Hematopoietic multipotent progenitor cell treated with erythropoietin and hydrocortisone succinate and interleukin-3 and kit ligand, for 4 days (in vitro differentiated cells): ENCODE data around the gene EXOC6B.
A peak's percentile ranks its signal among the peaks of the same experiment; 100 is the strongest.

Experiments used
- DNase-seq: peaks from one replicate; pipeline ENCODE4 v3.0.0-alpha.2; 2015

Gene EXOC6B

DNA sequence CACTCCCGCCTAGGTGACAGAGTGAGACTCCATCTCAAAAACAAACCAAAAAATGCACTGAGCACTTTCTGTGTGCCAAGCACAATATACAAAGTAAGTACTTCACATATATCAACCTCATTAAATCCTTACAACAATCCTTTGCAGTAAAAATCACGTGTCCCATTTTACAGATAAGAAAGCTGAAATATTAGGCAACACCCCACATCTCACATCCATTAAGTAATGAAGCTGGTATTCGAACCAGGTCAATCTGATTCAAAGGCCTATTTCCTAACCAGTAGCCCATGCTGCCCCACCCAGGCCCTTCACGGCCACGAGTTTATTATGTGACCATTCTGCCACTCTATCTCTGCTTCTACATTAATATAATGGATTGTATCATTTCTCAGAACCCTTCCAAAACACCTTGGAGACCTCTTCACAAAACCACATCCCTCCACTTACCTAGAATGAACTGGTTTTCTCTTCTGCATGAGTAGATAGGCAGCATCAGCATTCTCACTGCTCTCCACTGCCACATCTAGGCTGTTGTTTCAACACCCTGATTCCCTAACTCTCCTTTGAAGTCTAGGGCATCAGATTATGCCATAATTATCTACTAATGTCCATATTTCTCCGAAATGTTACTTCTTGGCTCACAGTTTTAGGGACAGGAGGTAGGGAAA lies 3.1 kb upstream of the EXOC6B start:
- no peak for DNase-seq

DNA sequence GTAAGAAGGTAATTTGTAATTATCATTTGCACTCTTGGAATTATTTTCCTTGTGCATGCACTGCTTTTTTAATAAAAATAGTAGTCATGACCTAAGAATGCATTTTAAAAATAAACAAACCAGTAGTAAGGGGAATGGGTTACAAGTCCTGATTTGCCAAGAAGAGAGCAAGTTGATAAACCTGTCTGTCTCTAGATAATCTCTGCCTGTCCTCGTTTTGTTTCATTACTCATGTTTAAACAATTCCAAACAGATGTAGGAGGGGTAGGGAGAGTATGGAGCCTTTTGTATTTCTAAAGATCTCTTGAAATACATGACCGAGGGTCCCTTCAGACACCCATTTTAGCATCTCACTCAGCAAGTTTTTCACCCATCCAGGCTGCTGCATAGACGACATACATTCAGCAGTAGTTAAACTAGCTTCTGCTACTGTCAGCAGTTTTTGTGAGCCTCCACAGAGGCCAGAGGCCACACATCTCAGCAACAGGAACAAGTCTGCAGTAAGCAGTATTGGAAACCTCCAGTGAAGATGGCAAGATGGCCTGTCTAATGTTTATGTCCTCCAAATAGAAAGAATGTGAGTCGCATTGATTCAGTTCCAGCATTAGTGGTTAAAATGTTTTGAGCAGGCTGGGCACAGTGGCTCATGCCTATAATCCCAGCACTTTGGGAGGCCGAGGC lies 2.3 kb upstream of the EXOC6B start:
- no peak for DNase-seq

DNA sequence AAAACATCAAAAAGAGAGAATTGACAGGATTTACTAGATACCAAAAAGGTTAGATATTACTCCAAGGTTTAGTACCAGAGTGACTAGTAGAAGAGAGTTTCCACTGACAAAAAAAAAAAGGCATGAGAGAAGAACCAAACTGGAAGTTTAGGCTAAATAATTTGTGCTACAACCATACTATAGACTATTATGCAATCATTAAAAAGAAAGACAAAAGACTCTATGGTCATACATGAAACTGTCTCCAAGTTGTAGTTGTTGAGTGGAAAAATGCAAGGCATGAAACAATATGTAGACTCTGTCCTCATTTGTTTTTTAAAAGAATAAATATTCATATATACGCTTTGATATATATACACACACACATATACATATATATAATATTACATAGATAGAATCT lies 1.7 kb upstream of the EXOC6B start:
- no peak for DNase-seq

DNA sequence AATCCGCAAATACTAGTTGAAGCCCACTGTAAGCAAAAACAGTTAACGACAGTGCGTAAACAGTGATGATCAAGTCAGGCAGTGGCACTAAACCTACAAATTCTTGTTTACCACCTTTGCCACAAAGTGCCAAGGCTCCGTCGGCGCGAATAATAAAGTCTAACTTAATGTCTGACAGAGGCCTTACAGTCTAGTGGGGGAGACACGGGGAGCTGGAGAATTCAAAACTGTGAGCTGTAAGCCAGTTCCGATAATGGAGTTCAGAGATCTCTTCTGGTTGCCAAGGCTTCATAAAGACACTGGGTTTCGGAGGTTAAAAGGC lies 284 bp upstream of the EXOC6B start:
- DNase-seq = no peak

DNA sequence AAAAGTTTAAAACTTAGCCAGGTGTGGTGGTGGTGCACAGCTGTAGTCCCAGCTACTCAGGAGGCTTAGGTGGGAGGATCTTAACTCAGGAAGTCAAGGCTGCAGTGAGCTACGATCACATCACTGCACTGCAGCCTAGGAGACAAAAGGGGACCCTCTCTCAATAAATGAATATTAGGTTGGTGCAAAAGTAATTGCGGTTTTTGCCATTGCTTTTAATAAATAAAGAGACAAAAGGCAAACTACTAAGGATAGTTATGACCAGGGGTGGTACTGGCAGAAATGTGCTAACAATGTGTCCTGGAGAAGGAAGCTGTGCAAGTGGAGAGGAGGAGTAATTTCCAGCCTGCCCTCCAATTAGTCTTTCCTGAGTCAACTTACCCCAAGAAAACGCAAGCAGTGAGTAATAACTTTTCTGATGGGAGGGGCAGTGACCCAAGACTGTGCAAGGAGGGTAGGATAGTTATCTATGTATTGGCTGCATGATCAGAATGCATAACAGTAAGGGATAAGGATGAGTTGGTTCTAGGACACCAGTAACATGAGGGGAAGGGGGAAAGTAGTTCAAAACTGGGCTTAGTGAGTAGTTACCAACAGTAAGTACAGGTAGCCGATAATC lies 1.5 kb downstream of the EXOC6B start:
- no peak for DNase-seq

DNA sequence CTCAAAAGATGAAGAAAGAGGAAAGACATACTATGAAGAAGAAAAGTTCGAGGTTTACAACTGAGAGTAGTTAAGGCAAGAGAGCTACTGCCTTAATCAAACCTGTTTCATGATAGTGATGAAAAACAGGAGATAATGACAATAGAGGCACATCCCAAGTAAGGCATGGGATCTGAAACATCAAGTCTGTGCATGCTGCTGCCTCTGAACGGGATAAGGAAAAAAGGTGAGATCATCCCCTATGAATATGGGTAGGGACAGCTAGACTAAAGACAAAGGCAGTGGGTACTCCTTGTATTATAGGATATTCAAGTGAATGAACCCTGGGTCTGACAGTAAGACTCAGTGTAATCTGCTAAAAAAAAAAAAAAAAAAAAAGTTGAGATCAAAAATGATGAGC lies 3.0 kb downstream of the EXOC6B start:
- DNase-seq = no peak

DNA sequence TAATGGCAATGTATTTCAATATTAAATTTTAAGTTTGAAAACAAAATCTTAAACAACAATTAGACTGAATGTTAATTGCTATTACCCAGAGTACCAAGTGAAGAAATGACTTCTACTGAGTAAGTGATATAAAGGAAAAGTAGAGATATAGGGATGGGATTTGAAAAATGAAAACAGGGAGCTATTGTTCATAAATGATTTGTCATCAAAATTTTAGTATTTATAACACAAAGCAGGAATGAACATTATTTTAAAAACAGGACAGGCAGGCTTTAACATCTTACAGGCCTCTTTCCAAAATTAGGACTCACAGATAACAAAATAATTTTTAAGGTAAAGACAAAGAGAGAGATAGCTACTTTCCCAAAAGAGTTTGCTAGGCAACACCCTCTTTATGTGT lies 3.9 kb downstream of the EXOC6B start:
- no peak for DNase-seq

DNA sequence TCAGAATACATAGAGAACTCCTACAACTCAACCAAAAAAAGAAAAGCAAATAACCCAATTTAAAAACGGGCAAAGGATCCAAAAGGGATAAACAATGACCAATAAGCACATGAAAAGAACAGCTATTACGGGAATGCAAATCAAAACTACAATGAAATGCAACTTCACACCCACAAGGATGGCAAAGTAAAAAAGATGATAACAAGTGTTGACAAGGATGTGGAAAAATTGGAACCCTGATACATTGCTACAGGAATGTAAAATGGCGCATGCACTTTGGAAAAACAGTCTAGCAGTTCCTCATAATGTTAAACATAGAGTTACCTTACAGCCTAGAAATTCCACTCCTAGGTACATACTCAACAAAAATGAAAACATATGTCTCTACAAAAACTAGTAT lies 4.7 kb downstream of the EXOC6B start:
- DNase-seq = no peak

DNA sequence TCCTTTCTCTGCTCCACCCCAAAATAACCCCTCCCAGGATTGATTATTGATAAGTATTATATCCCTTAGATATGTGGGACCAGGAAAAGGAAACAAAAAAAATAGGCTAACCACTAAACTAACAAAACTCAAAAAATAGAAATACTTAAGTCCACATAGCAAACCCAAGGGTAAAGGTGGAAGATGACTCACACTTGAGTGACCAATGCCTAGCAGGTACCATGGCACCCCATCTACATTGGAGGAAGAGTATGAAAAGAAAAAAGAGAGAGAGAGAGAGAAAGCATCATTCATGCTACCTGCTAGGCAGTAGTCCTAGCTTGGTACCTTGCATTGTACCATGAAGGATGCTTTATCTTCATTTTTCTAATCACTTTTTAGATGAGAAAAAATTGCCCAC lies 6.3 kb downstream of the EXOC6B start:
- DNase-seq = no peak

DNA sequence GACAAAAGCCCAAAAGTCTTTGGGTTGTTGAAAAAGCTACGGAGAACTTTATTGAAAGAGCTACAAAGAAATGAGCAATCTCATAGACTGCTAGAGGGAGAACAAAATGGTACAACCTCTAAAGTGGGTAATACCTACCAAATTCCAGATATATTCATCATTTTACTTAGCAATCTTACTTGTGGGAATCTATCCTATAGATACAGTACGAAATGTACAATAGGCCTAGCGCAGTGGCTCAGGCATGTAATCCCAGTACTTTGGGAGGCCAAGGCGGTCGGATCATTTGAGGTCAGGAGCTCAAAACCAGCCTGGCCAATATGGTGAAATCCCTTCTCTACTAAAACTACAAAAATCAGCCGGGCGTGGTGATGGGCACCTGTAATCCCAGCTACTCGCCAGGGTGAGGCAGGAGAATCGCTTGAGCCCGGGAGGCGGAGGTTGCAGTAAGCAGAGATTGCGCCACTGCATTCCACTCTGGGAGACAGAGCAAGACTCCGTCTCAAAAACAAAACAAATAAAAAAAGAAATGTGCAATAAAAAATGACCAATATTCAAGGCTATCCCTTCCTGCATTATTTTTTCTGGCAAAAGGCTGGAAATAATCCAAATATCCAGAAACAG lies 10.1 kb downstream of the EXOC6B start:
- DNase-seq = no peak

DNA sequence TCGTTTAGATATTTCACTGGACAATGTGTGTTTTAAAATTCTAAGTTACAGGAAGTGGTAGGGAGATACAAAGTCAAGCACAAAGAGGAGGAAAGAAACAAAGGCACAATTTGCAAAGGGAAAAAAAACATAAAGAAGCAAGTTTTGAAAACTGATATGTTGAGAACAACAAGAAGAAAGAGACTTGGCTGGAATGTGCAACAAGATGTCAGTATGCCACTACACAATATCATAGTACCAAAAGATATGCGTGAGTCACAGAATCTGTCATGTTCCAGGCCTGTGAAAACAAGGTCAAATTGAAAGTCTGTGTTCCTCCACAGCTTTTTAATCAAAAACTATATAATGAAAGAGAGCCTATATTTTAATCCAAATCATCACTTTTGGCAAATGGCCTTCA lies 12.0 kb downstream of the EXOC6B start:
- no peak for DNase-seq

DNA sequence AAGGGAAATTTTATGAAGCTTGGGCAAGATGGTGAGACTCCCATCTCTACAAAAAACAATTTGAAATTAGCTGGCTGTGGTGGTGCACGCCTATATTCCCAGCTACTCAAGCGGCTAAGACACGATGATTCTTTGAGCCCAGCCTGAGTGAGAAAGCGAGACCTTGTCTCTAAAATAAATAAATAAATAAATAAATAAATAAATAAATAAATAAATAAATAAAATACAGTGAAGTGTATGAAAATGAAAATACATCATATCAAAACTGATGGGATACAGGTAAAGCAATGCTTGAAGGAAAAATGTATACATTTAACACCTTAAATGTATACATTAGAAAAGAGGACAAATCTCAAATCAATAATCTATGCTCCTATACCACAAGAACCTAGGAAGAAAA lies 15.7 kb downstream of the EXOC6B start:
- DNase-seq = no peak

DNA sequence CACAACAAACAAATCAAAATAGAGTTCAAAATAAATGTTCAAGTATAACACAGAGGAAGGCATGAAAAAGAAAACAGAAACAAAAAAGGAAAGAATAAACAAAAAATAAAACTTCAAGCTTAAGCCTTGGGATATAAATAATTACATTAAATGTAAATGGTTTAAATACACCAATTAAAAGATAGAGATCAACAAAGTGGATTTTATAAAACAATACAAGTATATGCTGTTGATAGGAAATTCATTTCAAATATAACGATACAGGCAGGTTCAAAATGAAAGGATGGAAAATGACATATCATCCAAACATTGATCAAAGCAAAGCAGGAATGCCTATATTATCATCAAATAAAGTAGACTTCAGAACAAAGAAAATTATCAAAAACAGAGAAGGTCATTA lies 16.7 kb downstream of the EXOC6B start:
- DNase-seq = no peak

DNA sequence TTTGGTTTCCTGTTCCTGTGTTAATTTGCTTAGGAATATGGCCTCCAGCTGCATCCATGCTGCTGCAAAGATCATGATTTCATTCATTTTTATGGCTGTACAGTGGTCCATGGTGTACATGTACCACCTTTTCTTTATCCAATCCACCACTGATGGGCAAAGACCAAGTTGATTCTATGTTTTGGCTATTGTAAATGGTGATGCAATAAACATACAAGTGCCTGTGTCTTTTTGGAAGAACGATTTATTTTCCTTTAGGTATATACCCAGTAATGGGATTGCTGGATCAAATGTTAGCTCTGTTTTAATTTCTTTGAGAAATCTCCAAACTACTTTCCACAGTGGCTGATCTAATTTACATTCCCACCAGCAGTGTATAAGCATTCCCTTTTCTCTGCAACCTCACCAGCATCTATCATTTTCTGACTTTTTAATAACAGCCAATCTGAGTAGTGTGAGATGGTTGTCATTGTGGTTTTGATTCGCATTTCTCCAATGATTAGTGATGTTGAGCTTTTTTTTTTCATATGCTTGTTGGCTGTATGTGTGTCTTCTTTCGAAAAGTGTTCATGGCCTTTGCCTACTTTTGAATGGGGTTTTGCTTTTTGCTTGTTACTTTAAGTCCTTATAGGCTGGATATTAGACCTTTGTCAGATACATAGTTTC lies 19.4 kb downstream of the EXOC6B start:
- DNase-seq = no peak

DNA sequence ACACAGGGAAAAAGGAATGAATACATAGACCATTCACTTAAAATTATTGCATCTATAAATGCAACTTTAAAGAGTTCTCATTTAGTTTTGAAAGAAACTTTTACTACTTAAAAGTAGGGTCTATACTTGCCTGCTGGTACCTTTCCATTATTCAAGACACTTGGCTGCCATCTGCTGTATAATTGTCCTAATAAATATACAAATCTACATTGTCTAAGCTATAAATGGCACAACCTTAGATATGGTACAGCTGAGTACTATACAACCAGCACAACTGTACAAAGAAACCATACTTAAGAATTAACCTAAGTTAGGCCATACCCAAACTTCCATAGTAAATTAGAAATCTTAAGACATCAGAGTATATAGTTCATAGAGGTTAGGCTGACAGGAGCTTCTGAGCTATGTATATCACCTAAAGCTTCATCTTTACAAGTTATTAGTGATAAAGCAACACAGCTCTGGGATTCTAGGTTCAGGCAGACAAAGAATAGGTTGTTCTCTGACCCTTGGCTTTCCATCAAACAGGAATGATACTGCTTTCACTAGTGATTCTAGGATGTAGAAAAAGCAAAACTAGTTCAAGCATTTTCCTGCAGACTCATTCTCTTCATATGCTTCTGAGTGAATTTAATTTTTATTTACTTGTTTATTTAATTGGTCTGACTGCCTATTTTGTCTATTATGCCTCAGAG lies 22.1 kb downstream of the EXOC6B start:
- DNase-seq = peak; percentile 10

DNA sequence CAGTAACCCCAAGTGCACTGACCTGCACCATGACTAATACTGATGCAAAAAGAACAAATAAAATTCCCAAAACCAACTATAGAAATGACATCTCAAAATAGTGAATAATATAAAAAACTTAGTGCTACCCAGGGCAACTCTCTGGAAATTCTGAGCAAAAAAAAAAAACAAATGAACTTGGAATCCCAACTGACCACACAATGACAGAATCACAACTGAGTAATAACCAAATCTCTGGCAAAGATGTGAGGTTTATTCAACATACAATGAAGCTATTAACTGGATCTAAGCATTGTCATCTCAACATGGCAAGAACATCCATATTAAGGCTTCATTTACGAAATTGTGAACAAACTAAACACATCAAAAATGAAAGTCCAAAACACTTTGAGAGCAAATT lies 22.7 kb downstream of the EXOC6B start:
- DNase-seq = no peak

DNA sequence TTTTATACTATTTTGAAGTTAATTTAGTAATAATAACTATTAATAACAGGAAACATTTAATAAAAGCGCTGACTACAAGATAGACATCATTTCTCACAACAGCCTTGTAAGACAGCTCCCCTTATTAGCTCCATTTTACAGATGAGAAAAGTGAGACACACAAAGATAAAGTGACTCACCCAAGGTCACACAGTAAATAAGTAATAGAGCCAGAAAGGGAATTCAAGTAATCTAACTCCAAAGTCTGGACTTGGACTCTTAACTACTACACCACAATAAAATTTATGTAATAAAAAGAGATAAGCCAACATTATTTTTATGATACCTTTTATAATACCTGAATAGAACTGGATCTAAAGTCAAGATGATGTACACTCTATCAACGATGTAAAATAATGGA lies 25.3 kb downstream of the EXOC6B start:
- no peak for DNase-seq

DNA sequence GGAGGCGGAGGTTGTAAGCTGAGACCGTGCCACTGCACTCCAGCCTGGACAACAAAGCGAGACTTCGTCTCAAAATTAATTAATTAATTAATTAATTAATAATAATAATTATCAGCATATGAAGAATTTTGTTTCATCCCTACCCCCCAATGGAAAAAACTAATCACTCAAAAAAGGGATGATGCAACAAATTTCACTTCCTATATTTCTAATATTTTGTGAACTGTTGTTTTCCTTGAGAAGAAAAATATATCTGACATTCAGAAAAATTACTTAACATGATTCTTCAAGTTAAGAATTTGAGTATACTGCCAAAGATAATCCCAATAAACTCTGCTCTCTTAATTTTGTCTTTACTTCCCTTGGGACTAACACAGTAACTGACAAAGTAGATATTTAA lies 28.1 kb downstream of the EXOC6B start:
- no peak for DNase-seq

DNA sequence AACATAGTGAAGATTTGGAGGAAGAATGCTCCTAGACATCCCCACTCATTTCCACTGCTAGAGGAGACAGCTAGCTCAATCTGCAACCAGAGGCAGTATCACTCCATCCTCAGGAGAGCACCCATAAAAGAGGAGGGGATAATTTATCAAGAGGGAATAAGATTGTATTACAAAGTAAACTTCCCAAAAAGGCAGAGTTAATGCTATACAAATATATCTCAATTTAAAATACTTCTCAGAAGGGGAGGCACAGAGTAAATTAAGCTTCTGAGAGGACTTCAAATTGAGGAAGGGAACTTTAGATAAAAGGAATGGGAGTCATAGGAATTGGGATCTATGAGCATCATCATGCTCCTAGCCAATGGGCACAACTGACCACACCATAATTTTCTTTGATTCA lies 29.1 kb downstream of the EXOC6B start:
- no peak for DNase-seq

DNA sequence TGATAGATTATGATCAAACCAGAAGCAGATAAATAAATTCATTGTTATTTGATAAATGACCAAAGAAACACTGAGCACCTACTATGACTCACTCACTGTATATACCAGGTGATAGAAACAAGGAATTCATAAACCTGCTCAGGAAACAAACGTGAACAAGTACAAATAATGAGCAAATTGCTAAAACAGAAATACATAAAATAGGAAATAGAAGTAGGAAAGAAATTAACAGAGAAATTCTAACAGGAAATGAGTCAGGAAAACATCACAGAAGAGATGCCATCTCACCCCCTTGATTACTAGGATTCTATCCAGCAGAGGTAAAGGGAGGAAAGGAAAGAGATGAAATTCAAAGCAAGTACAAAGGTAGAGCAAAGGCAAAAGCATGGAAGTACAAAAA lies 31.3 kb downstream of the EXOC6B start:
- no peak for DNase-seq

DNA sequence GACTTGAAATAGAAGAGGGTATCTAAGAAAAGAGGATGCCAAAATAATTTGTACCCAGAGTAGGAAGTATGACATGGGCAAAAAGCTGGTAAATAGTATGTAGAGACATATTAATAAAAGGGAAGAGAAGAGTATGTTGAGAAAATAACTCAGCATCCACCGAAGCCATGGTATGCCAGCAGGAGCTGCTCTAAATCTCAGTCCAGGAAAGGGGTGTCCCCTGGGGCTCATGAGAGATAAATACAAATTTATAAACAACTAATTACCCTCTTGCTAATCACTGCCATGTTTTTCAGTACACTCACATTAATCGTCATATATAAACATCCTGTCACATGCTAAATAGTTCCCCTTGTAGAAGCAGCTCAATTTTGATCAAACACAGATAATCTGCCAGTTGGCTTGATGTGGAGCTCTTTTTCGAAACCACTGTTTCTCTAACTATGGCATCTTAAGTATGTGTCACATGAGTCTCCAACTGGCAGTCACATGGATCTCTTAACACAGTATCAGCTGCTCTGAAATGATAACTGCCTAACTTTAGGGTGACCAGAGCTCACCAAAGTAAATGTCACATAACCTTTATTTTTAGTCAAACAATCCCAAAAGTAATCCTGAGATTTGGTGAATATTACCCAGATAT lies 31.9 kb downstream of the EXOC6B start:
- peak; percentile 69 for DNase-seq

DNA sequence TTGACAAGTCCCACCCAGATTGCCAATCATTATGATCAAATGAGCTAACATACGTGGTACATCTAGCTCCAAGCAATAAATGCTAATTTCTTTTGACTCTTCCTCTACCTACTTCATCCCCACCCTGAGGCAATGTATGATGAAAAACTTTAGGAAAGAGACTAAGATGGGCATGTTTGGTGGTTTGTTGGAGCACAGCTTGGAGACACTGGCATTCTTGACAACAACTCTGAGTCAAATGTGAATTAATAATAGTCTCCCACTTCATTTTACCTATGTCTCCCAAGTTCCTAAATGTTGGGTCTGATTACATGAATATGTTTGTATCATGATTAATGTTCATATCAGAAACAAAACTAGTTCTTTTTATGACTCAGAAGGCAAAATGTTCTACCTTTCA lies 36.6 kb downstream of the EXOC6B start:
- DNase-seq = no peak

DNA sequence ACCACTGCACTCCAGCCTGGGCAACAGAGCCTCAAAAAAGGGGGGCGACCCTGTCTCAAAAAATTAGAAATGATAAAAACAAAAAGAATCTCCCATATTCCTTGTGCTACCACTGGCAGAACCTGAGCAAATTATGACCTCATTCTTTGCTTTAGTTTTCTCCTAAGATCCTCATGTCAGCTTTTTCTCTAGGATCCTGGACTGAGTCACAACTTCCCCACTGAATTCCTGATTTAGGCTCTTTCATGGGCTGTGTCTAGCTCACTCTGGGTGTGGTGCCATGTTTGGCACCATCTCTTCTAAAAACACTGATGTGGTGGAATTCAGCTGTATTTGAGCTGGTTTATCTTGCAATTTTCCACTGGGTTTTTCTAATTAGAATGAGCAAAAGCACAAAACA lies 37.1 kb downstream of the EXOC6B start:
- DNase-seq = no peak
